C4-2B (cell line): ENCODE results near the gene GFPT1.

Experiments
- CTCF ChIP-seq: fragments of 450-650 bp; conservative IDR thresholded peaks from 2 replicates; pipeline ENCODE4 v1.5.1; 2017; ENCODE audit warnings: mild to moderate bottlenecking
- ZFX ChIP-seq: fragments of 450-650 bp; IDR thresholded peaks from 2 replicates; pipeline ENCODE4 v1.6.1; 2017

- no peak for TF ChIP-seq CTCF
- TF ChIP-seq ZFX, result no peak
Observed at GRCh38 chr2:69344305-69344704, 42.7 kb downstream of the GFPT1 start.
